ENCODE results near the gene TRAF2.

TRAF2 gene

GRCh38 chr9:136968333-136969127 is 82.2 kb downstream of the TRAF2 start:
- no peak overlapping the region for H3K27ac ChIP-seq (ENCODE audit: low read depth, low read length)
- no peaks in the 10 kb centered on the region for H3K36me3 ChIP-seq (ENCODE audit: insufficient read depth, low read length)
- no peaks in the 10 kb centered on the region for H3K4me1 ChIP-seq (ENCODE audit: insufficient read depth, low read length)
- no peaks in the 10 kb centered on the region for H3K9me3 ChIP-seq (ENCODE audit: low read length)
- H3K9ac ChIP-seq (ENCODE audit: low read length) = no peak overlapping the region
- H3K4me3 ChIP-seq (ENCODE audit: low read depth in 1 of 2, low read length in 2 of 2) = no peak overlapping the region
- H3K27me3 ChIP-seq (ENCODE audit: control insufficient read depth in 1 of 2, insufficient read depth in 2 of 2, low read length in 2 of 2) = peaks cover 0 to 11% of the 10 kb centered on the region in 2 donors

GRCh38 chr9:136969150-136969549 is 82.8 kb downstream of the TRAF2 start:
- no peaks in the 10 kb centered on the region for H3K9me3 ChIP-seq (ENCODE audit: low read length)
- H3K9ac ChIP-seq (ENCODE audit: low read length) = no peak overlapping the region
- no peaks in the 10 kb centered on the region for H3K36me3 ChIP-seq (ENCODE audit: insufficient read depth, low read length)
- H3K4me3 ChIP-seq (ENCODE audit: low read depth in 1 of 2, low read length in 2 of 2) = no peak overlapping the region
- H3K27ac ChIP-seq (ENCODE audit: low read depth, low read length) = no peak overlapping the region
- H3K4me1 ChIP-seq (ENCODE audit: insufficient read depth, low read length) = no peaks in the 10 kb centered on the region
- peaks cover 0 to 11% of the 10 kb centered on the region in 2 donors for H3K27me3 ChIP-seq (ENCODE audit: control insufficient read depth in 1 of 2, insufficient read depth in 2 of 2, low read length in 2 of 2)

GRCh38 chr9:136969774-136970173 is 83.5 kb downstream of the TRAF2 start:
- Histone ChIP-seq H3K4me1 (ENCODE audit: insufficient read depth, low read length) (no peaks in the 10 kb centered on the region), H3K27me3 (ENCODE audit: control insufficient read depth in 1 of 2, insufficient read depth in 2 of 2, low read length in 2 of 2) (peaks cover 0 to 11% of the 10 kb centered on the region in 2 donors), H3K36me3 (ENCODE audit: insufficient read depth, low read length) (no peaks in the 10 kb centered on the region)

GRCh38 chr9:136970361-136970760 is 84.0 kb downstream of the TRAF2 start:
- no peak overlapping the region for H3K4me3 ChIP-seq (ENCODE audit: low read depth in 1 of 2, low read length in 2 of 2)
- H3K4me1 ChIP-seq (ENCODE audit: insufficient read depth, low read length) = no peaks in the 10 kb centered on the region
- peaks cover 0 to 11% of the 10 kb centered on the region in 2 donors for H3K27me3 ChIP-seq (ENCODE audit: control insufficient read depth in 1 of 2, insufficient read depth in 2 of 2, low read length in 2 of 2)
- no peaks in the 10 kb centered on the region for H3K9me3 ChIP-seq (ENCODE audit: low read length)
- H3K9ac ChIP-seq (ENCODE audit: low read length) = no peak overlapping the region
- H3K27ac ChIP-seq (ENCODE audit: low read depth, low read length) = no peak overlapping the region
- H3K36me3 ChIP-seq (ENCODE audit: insufficient read depth, low read length) = no peaks in the 10 kb centered on the region

More at GRCh38 chr9:136969774-136970173, 83.5 kb downstream of the TRAF2 start:
- Histone ChIP-seq H3K4me3 (ENCODE audit: low read depth in 1 of 2, low read length in 2 of 2) (no peak overlapping the region), H3K9ac (ENCODE audit: low read length) (no peak overlapping the region), H3K27ac (ENCODE audit: low read depth, low read length) (no peak overlapping the region), H3K9me3 (ENCODE audit: low read length) (no peaks in the 10 kb centered on the region)

- no peak overlapping the region for H3K27ac ChIP-seq (ENCODE audit: low read depth, low read length)
- no peaks in the 10 kb centered on the region for H3K36me3 ChIP-seq (ENCODE audit: insufficient read depth, low read length)
- peaks cover 0 to 11% of the 10 kb centered on the region in 2 donors for H3K27me3 ChIP-seq (ENCODE audit: control insufficient read depth in 1 of 2, insufficient read depth in 2 of 2, low read length in 2 of 2)
- H3K4me1 ChIP-seq (ENCODE audit: insufficient read depth, low read length) = no peaks in the 10 kb centered on the region
- H3K4me3 ChIP-seq (ENCODE audit: low read depth in 1 of 2, low read length in 2 of 2) = no peak overlapping the region
- no peaks in the 10 kb centered on the region for H3K9me3 ChIP-seq (ENCODE audit: low read length)
- no peak overlapping the region for H3K9ac ChIP-seq (ENCODE audit: low read length)
These were observed 85.4 kb downstream of the TRAF2 start for GRCh38 chr9:136971746-136972145.

- Histone ChIP-seq H3K4me3 (ENCODE audit: low read depth in 1 of 2, low read length in 2 of 2) (no peak overlapping the region), H3K27me3 (ENCODE audit: control insufficient read depth in 1 of 2, insufficient read depth in 2 of 2, low read length in 2 of 2) (peaks cover 0 to 15% of the 10 kb centered on the region in 2 donors), H3K27ac (ENCODE audit: low read depth, low read length) (no peak overlapping the region), H3K9ac (ENCODE audit: low read length) (no peak overlapping the region), H3K9me3 (ENCODE audit: low read length) (no peaks in the 10 kb centered on the region), H3K4me1 (ENCODE audit: insufficient read depth, low read length) (no peaks in the 10 kb centered on the region), H3K36me3 (ENCODE audit: insufficient read depth, low read length) (no peaks in the 10 kb centered on the region)
These were observed 86.0 kb downstream of the TRAF2 start for GRCh38 chr9:136972335-136972734.

- Histone ChIP-seq H3K27ac (ENCODE audit: low read depth, low read length) (no peak overlapping the region), H3K9me3 (ENCODE audit: low read length) (no peaks in the 10 kb centered on the region), H3K27me3 (ENCODE audit: control insufficient read depth in 1 of 2, insufficient read depth in 2 of 2, low read length in 2 of 2) (peaks cover 0 to 18% of the 10 kb centered on the region in 2 donors), H3K4me3 (ENCODE audit: low read depth in 1 of 2, low read length in 2 of 2) (no peak overlapping the region), H3K36me3 (ENCODE audit: insufficient read depth, low read length) (no peaks in the 10 kb centered on the region), H3K4me1 (ENCODE audit: insufficient read depth, low read length) (no peaks in the 10 kb centered on the region), H3K9ac (ENCODE audit: low read length) (no peak overlapping the region)
These were observed 86.4 kb downstream of the TRAF2 start for GRCh38 chr9:136972743-136973142.

- H3K9me3 ChIP-seq (ENCODE audit: low read length) = no peaks in the 10 kb centered on the region
- H3K27ac ChIP-seq (ENCODE audit: low read depth, low read length) = no peak overlapping the region
- H3K4me1 ChIP-seq (ENCODE audit: insufficient read depth, low read length) = no peaks in the 10 kb centered on the region
- H3K4me3 ChIP-seq (ENCODE audit: low read depth in 1 of 2, low read length in 2 of 2) = no peak overlapping the region
- peaks cover 0 to 21% of the 10 kb centered on the region in 2 donors for H3K27me3 ChIP-seq (ENCODE audit: control insufficient read depth in 1 of 2, insufficient read depth in 2 of 2, low read length in 2 of 2)
- H3K9ac ChIP-seq (ENCODE audit: low read length) = no peak overlapping the region
- H3K36me3 ChIP-seq (ENCODE audit: insufficient read depth, low read length) = no peaks in the 10 kb centered on the region
These were observed 87.6 kb downstream of the TRAF2 start for GRCh38 chr9:136973618-136974617.

GRCh38 chr9:136974817-136975535 is 88.7 kb downstream of the TRAF2 start:
- Histone ChIP-seq H3K9ac (ENCODE audit: low read length) (no peak overlapping the region), H3K27ac (ENCODE audit: low read depth, low read length) (no peak overlapping the region), H3K4me3 (ENCODE audit: low read depth in 1 of 2, low read length in 2 of 2) (no peak overlapping the region), H3K27me3 (ENCODE audit: control insufficient read depth in 1 of 2, insufficient read depth in 2 of 2, low read length in 2 of 2) (peaks cover 0 to 14% of the 10 kb centered on the region in 2 donors), H3K4me1 (ENCODE audit: insufficient read depth, low read length) (no peaks in the 10 kb centered on the region), H3K36me3 (ENCODE audit: insufficient read depth, low read length) (no peaks in the 10 kb centered on the region), H3K9me3 (ENCODE audit: low read length) (no peaks in the 10 kb centered on the region)

GRCh38 chr9:136975644-136976043 is 89.3 kb downstream of the TRAF2 start:
- H3K36me3 ChIP-seq (ENCODE audit: insufficient read depth, low read length) = no peaks in the 10 kb centered on the region
- H3K27ac ChIP-seq (ENCODE audit: low read depth, low read length) = no peak overlapping the region

More at GRCh38 chr9:136975644-136976043, 89.3 kb downstream of the TRAF2 start:
- Histone ChIP-seq H3K4me3 (ENCODE audit: low read depth in 1 of 2, low read length in 2 of 2) (no peak overlapping the region), H3K27me3 (ENCODE audit: control insufficient read depth in 1 of 2, insufficient read depth in 2 of 2, low read length in 2 of 2) (peaks cover 0 to 11% of the 10 kb centered on the region in 2 donors), H3K9me3 (ENCODE audit: low read length) (no peaks in the 10 kb centered on the region), H3K4me1 (ENCODE audit: insufficient read depth, low read length) (no peaks in the 10 kb centered on the region), H3K9ac (ENCODE audit: low read length) (no peak overlapping the region)

Measured in muscle layer of colon (tissue), 2 donors.